Fibroblast of skin of left quadriceps (primary cell): ENCODE results near the gene UBAC2.

Experiments used
- DNase-seq, 2 experiments: peaks; one replicate each; pipeline ENCODE4 v3.0.0-alpha.2; 2013; ENCODE audit warnings: low read depth in 2 of 2

The UBAC2 gene, protein sequence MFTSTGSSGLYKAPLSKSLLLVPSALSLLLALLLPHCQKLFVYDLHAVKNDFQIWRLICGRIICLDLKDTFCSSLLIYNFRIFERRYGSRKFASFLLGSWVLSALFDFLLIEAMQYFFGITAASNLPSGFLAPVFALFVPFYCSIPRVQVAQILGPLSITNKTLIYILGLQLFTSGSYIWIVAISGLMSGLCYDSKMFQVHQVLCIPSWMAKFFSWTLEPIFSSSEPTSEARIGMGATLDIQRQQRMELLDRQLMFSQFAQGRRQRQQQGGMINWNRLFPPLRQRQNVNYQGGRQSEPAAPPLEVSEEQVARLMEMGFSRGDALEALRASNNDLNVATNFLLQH

DNA sequence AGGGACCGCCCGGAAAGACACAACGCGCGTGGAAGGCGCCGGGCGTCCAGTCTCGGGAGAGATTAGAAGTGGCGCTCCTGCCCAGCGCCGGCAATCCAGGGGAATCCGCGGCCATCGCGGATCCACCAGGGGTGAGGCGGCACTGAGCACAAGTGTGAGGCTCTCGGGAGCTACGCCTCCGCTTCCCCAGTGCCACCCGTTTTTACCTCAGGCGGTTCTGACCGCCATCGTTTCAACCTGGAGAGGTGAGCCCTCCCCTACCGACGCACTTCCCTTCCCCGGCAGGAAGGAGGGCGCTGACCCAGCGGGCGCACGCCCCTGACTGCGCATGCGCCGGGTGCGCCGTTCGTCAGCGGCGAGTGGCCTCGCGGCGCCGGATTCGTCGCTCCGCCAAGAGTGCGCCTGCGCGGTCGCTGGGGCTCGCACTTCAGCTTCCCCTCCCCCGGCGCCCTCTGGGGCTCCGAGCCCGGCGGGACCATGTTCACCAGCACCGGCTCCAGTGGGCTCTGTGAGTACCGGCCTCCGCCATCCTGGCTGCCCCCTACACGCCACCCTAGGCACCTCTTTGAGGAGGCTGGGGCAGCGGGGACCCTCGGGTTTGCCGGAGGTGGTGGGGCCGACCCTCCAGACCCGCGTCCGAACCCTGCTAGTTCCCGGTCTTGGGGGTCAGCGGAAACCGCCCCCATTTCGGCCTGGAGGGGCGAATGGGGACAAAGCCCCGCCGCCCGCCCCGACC, at the start of gene UBAC2:
UBAC2 (plus strand) TSS at position 423 of the 736 bp plus-strand sequence; CDS start at position 478, 55 bp downstream.
- DNase-seq, result peak; percentile 85 to 87

DNA sequence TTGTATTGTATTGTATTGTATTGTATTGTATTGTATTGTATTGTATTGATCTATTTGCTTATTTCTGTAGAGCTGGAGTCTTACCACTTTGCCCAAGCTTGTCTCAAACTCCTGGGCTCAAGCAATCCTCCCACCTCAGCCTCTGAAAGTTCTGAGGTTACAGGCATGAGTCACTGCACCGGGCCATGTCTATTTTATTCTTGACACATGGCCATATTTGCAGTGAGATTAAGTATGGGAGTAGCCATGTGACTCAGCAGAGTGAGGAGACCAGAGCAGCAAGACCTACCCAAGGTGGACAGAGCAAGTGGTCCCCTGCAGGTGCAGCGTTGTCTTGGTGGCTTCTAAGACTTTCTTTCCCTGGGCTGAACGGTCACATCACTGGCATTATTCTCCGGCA, 49.1 kb upstream of the UBAC2 start:
- DNase-seq, result peak; percentile 14 to 34

DNA sequence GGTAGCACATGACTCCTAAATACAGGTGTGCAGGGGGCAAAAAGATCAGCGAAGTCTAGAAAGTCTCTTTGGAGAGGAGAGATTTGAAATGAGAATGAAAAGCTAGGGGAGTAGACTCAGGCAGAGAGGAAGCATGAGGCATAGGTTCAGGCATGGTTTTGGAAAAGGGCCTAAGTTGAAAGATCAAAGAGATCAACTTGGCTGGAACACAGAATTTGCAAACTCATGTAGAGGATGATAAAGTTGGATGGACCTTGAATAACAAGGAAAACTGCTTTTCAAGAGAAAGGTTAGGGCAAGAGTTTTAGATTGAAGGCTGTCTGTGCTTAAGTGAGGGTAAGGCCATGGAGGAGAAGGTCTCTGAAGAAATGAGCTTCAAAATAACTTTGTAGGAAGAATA, 47.4 kb upstream of the UBAC2 start:
- peak in 1 of 2 experiments; percentile 6 for DNase-seq

DNA sequence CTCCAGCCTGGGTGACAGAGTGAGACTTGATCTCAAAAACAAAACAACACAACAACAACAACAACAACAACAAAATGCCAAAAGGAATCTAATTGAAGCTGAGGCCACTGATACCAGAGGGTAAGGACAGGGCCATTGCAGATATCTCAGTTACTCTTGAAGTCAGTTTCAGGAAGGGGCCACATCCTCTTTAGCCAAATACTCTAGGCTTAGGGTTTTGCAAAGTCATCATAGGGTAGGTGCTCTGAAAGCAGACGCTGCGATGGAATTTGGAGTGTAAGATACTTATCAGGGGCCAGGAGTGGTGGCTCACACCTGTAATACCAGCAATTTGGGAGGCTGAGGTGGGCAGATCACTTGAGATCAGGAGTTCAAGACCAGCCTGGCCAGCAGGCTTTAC, 46.6 kb upstream of the UBAC2 start:
- no peak for DNase-seq

DNA sequence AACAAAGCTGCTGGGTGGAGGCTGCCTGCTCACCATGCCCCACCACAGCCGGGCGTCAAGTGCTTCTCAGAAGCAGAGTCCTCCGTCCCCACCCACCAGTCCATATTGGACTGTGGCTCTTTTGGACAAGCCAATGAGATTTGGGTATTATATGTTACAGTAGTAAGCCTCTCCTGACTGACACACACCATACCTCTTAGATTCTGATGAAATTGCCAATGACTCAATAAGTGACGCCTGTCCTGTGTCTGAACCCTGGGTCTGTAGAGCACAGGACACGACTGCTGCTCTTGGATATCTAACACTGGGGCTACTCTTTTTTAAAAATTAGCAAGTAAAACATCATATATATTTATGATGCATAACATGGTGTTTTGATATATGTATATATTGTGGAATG, 44.8 kb upstream of the UBAC2 start:
- DNase-seq, result no peak

DNA sequence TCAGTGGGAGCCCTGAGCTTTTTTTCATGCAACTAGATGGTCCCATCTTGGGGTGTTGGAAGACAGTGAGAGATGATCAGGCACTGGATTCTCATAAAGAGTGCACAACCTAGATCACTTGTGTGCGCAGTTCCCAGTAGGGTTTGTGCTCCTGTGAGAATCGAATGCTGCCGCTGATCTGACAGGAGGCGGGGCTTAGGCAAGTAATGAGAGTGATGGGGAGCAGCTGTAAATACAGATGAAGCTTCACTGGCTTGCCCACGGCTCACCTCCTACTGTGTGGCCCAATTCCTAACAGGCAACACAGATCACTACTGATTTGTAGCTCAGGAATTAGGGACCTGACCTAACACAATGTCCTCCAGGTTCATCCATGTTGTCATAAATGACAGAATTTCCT, 43.6 kb upstream of the UBAC2 start:
- DNase-seq, result no peak

DNA sequence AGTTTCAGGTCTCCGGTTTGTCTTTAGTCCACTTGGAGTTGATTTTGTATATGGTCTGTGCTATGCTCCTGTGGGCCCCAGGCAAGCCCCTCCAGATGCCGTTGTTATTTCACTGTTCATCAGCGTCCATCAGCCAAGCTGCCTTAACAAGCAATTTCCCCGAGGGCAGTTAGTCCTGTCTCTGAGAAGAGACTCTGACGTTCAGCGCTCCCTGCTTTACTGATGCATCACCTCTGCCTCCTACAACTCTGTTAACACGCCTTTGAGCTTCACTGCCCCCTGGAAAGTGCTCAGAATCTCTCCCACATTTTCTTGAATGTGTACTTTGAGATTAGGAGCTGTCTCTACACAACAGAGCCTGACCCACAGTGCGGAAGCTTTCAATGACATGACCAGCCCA, 41.8 kb upstream of the UBAC2 start:
- no peak for DNase-seq

DNA sequence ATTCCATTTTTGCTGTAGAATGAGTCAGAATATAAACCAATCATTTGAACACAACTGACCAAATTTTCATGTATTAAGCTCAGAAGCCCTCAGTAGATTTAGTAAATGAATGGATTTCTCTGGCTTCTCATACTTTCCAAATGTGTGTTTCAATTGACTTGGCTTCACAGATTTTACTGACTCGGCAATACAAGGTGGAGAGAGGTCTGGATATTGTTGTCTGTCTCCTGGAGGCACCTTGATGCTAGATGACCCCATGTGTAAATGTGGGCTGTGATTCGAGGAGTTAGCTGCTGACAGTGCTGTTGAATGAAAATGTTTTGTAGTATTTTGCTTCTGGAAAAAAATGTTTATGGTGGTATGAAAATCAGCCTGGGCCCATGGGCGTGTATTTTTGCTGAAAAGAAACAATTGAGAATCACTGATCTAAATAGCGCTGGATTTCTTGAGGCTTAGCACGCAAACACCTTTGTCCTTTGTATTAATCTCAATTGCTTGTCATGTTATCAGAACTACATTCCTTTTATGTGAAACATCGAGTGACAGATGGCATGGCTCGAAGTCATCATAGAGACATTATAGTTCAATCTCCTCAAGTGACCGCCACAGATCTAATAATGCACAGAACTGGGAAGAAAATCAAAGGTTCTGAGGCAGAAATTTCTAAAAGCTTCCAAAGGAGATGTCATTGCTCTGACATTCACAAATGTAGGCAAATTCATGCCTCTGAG, 41.2 kb upstream of the UBAC2 start:
- no peak for DNase-seq

DNA sequence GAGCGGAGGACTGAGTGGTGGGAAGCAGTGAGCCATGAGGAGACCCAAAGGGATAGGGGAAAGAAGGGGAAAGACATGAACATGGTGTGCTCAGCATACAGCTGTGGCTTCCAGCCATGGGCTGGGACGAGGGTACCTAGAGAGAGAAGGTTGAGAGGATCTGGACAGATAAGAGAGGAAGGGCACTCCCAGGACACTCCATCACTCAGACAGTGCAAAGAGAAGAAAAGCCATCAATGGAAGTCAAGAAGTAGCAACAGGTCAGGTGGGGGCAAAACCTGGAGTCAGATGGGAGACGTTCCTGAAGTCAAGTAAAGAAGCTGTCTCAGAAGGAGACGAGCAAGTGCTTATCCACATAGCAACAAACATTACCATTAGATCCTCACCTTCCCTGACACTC, 40.2 kb upstream of the UBAC2 start:
- DNase-seq, result no peak

DNA sequence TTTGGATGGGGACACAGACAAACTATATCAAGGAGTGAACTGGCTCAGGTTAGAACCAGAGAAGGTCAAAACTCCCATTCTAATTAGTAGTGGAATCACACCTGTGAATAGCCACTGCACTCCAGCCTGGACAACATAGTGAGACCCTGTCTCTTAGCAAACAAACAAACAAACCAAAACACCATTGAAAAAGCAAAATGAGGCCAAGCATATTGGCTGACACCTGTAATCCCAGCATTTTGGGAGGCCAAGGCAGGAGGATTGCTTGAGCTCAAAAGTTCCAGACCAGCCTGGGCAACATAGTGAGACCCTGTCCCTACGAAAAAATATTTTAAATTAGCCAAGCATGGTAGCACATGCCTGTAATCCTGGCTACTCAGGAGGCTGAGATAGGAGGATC, 39.1 kb upstream of the UBAC2 start:
- DNase-seq, result no peak

DNA sequence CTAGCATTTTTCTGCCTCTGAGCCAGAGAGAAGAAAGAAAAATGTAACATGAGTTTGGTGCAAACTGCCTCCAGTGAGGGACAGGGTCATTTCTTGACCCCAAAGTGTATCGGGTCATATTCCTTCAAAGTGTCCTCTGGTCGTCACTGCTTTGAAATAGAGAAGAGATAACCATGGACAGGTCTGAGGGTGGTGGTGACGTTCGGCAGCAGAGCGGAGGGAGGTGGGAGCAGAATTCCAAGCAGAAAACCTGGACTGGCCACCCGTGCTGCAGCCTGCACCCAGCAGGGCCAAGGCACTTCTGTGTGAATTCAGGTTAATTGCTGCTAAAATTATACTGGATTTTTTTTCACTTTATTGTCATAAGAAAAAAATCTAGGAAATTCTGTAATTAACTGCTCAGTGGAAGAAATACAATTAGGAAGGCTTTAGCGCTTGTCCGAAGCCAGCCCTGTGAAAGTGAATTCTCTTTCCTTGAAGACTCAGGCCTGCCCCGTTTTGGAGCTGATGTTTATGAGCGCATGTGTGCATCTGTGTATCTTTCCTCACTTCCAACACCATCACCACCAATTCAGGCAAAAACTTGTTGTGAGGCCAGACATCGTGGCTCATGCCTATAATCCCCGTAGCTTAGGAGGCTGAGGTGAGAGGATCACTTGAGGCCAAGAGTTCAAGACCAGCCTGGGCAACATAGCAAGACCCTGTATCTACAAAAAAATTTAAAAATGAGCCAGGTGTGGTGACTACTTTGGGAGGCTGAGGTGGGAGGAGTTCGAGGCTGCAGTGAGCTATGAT, 37.9 kb upstream of the UBAC2 start:
- DNase-seq, result no peak

DNA sequence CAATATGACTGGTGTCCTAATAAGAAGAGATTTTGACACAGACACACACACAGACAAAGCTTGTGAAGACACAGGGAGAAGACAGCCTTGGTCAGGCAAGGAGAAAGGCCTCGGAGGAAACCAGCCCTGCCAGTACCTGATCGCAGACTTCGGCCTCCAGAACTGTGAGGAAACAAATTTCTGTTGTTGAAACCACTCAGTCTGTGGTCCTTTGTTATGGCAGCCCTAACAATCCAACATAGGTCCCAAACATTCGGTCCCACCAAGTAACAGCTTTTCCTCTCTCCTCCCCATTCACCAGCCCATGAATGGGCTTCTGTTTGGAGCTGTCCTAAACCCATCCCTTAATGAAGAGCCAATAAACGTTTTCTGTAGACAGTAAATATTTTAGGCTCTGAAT, 36.4 kb upstream of the UBAC2 start:
- DNase-seq, result no peak

DNA sequence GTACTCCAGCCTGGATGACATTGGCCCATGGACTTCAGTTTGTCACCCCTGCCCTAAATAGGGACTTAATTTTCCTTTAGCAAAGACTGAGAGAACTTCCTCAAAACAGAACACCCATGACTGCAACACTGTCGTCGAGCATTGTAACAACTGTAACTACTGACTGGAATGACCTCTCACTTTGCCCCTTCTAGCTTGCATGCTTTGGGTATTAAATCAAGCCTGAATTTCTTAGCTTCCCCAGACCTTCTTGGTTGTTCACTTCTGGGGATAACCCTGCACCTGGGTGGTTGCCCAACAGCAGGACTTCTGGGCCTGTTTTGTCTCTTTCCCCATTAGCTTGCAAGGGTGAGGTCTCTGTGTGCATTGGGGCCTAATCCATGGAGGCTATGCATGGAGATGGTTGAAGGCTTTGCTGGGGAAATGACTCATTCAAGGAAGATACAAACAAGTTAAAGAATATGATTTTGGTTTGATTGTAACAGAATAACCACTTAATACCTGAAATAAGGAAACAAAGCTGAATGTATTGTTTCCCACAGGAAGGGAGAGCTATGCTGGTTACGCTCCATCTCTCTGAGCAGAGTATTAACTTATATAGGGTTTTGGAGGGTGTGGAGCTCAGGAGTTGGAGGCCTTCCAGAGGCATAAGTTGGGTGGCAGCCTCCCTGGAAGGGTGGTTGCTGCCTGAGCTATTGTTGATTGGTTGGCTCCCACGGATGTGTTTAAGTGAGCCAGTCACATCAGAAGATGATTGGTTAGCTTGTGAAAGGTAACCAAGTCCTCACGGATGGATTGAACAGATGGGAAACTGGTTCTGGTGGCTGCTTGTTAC, 34.7 kb upstream of the UBAC2 start:
- no peak for DNase-seq

DNA sequence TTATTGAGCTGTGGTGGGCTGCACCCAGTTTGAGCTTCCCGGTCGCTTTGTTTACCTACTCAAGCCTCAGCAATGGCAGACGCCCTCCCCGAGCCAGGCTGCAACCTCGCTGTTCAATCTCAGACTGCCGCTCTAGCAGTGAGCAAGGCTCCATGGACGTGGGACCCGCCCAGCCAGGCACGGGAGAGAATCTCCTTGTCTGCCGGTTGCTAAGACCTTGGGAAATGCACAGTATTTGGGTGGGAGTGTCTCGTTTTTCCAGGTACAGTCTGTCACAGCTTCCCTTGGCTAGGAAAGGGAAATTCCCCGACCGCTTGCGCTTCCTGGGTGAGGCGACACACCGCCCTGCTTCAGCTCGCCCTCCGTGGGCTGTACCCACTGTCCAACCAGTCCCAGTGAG, 27.7 kb upstream of the UBAC2 start:
- no peak for DNase-seq

DNA sequence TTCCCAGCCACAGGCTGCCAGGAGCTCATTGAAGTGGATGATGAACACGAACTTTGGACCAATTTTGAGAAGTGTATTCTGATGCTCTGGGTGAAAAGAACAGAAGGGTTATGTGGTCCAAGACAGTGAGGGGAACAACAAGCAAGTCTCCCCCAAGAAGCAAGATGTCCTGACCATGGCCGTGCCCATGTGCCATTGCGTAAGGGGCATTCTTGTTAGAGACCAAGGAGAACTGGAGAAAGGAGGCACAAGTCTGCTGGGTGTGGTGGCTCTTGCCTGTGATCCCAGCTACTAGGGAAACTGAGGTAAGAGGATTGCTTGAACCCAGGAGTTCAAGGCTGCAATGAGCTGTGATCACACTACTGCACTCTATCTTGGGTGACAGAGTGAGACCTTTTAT, 27.0 kb upstream of the UBAC2 start:
- no peak for DNase-seq

DNA sequence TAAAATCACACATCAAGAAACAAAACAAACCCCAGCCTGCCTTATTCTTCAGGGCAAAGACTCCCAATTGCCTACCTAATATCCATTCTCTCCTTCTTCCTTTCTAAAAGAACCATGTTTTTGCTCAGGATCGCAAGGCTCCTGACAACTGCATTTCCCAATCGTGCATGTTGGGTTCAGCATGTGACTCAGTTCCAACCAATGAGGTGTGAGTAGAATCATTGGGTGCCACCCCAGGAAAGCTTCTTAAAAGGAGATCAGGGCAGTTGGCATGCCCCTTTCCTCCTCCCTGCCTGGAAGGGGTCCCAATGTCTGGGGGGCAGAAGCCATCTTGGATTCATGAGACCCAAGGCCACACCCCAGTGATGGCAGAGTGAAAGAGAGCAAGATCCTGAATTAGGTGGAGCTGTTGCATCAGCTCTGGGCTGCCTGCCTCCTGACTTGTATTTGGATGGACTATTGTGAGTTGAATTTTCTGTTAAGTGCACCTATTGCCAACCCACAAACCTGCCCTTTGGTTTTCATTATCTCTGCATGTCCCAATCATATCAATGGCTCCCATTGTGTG, 26.0 kb upstream of the UBAC2 start:
- no peak for DNase-seq

DNA sequence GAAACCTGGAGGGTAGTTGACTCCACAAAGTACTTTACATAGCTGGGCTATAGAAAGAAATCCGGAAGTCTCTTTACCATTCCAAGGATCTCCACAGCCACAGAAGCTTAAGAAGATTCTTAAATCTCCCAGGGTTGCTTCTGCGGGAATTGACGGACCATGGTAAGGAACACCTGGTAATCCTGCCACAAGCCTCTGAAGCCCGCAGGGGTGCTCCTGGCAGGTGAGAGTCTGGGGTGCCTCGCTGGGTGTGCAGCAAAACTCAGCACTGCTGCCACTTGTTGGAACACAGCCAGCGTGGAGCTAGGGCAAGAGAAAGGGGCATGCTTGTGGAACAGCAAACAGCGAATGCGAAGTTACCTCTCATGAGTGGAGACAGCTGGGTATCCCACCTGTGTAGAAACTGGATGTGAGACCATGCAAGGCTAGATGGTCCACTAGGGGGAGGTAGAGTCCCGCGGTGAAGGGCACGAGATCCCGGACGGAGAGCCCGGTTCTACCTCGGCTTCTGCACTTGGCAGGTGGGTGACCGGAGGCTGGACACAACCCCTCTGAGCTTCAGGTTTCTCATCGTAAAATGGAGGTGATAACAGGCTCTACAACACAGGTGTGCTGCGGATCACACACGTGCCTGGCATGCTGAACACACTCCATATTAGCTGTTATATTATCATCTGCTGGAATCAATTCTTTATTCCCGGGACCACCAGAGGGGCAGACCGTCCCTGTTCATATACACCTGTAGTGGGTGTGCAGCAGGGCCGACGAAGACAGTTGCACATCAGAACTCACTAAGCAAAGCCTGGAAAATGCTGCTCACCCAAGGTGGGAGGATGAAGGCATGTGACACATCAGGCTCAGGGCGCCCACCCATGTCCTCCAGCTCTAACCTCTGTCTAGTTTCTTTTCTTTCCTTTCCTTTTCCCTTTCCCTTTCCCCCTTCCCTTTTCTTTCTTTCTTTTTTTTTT, 24.1 kb upstream of the UBAC2 start:
- DNase-seq, result peak in 1 of 2 experiments; percentile 13

DNA sequence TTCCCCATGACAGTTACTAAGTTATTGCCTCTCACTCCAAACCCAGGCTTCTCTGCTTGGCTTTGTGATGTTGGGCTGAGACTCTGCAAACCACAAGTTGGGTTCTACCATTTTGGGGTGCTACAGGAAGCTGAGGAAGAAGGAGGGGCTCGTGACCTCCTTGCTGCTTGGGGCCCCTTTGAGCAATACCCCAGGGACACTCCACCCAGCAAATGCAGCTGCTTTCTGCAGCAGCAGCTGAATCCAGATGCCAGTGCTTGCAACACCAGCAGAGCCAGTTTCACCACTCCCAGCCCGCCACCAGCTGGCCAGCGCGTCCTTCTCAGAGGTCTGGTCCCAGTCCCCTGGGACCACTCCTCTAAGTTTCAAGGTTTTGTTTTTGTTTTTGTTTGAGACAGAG, 22.0 kb upstream of the UBAC2 start:
- no peak for DNase-seq

DNA sequence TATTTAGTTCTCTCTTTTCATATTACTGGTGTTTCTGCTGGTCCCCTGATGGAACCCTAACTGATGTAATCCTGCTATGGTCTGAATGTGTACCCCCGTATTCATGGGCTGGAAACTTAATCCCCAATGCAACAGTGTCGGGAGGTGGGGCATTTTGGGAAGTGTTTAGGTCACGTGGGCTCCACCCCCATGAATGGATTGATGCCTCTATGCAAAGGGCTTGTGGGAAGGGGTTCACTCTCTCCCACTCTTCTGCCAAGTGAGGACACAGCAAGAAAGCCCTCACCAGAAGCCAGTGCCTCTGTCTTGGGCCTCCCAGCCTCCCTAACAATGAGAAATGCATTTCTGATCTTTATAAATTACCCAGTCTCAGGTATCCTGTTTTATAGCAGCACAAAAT, 21.2 kb upstream of the UBAC2 start:
- DNase-seq, result no peak
